Measurements from ENCODE around the gene MAP1B. TPM values are rescaled to one million over a fixed set of nuclear protein-coding genes. Genes with fewer than 3 reads are reported as not detected.

The MAP1B gene
- total and polyA plus RNA-seq, 9 of the 15 experiments (the other 6 are each of a cell fraction or from before 2014, with no cell fraction given) = 5.2 to 66.1 (median 17.3) TPM

- TF ChIP-seq BRF2 (IDR thresholded peaks at IDR 0.05; ENCODE audit: borderline replicate concordance, insufficient read depth, insufficient read length) (no peak), BCLAF1 (IDR thresholded peaks at IDR 0.05; ENCODE audit: borderline replicate concordance in 1 of 2, control insufficient read depth in 1 of 2, low read depth in 2 of 2, low read length in 1 of 2) (no peak), ZNF354B (CRISPR knock-in tag; IDR thresholded peaks at IDR 0.05) (no peak), ZNF316 (IDR thresholded peaks at IDR 0.05) (no peak), ZNF263 (CRISPR knock-in tag; IDR thresholded peaks at IDR 0.05; ENCODE audit: borderline replicate concordance) (peak; percentile 78; the same call in 1 of the 2 replicates), FOXA1 (IDR thresholded peaks at IDR 0.05; ENCODE audit: borderline replicate concordance) (no peak), MNT (conservative IDR thresholded peaks at IDR 0.05) (peak in 1 of 2 experiments; percentile 26; a peak in 1 of 4 replicates), ZBTB9 (CRISPR knock-in tag; IDR thresholded peaks at IDR 0.05) (no peak), ZFX (CRISPR knock-in tag; IDR thresholded peaks at IDR 0.05) (peak; percentile 59), KLF6 (CRISPR knock-in tag; IDR thresholded peaks at IDR 0.05; ENCODE audit: borderline replicate concordance) (no peak), ETS2 (tag; IDR thresholded peaks at IDR 0.05; ENCODE audit: borderline replicate concordance, poor library complexity, severe bottlenecking) (no peak), OTX1 (CRISPR knock-in tag; IDR thresholded peaks at IDR 0.05) (no peak), MEIS2 (IDR thresholded peaks at IDR 0.05; ENCODE audit: partially characterized antibody) (peak; percentile 47), CBX2 (IDR thresholded peaks at IDR 0.05; ENCODE audit: insufficient read depth, low read length, poor library complexity, severe bottlenecking) (no peak)
- TF ChIP-seq, protein P1, sequence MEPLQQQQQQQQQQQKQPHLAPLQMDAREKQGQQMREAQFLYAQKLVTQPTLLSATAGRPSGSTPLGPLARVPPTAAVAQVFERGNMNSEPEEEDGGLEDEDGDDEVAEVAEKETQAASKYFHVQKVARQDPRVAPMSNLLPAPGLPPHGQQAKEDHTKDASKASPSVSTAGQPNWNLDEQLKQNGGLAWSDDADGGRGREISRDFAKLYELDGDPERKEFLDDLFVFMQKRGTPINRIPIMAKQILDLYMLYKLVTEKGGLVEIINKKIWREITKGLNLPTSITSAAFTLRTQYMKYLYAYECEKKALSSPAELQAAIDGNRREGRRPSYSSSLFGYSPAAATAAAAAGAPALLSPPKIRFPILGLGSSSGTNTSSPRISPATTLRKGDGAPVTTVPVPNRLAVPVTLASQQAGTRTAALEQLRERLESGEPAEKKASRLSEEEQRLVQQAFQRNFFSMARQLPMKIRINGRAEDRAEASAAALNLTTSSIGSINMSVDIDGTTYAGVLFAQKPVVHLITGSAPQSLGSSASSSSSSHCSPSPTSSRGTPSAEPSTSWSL (CRISPR knock-in tag; IDR thresholded peaks at IDR 0.05; ENCODE audit: borderline replicate concordance) = no peak
Observed at GRCh38 chr5:72107131-72107900, at the start of gene MAP1B (continued).

Data from K562 (cell line).